NT2/D1 (cell line): ENCODE results near the gene OLAH.
"Not testable (repeated sequence)": the region's sequence is repeated elsewhere in the genome, so short reads cannot be mapped to it uniquely, and the experiment has no call there.

ENCODE experiments used
- DNase-seq: peaks from one replicate; pipeline ENCODE4 v3.0.0-alpha.2; 2011; ENCODE audit warnings: low read depth, low spot score
- H3K27me3 ChIP-seq: 2 replicates; pipeline ENCODE4 v1.6.0; 2011; ENCODE audit warnings: mild to moderate bottlenecking; ENCODE audit not compliant: insufficient read length, insufficient read depth
- H3K36me3 ChIP-seq: 2 replicates; pipeline ENCODE4 v1.6.1; 2011; ENCODE audit warnings: mild to moderate bottlenecking, low read length, mixed read lengths; ENCODE audit not compliant: insufficient read depth, insufficient read length
- H3K4me1 ChIP-seq: 2 replicates; pipeline ENCODE4 v1.5.1; 2011; ENCODE audit not compliant: insufficient read depth, insufficient read length
- H3K4me3 ChIP-seq: 2 replicates; pipeline ENCODE4 v1.5.1; 2011; ENCODE audit warnings: low read depth; ENCODE audit not compliant: insufficient read length
- H3K9ac ChIP-seq: 2 replicates; pipeline ENCODE4 v1.6.0; 2011; ENCODE audit warnings: low read depth; ENCODE audit not compliant: insufficient read length
- H3K9me3 ChIP-seq: 2 replicates; pipeline ENCODE4 v1.5.1; 2011; ENCODE audit warnings: mild to moderate bottlenecking, low read length; ENCODE audit not compliant: insufficient read depth
- SUZ12 ChIP-seq: IDR thresholded peaks from 2 replicates; pipeline ENCODE4 v1.6.1; 2011; ENCODE audit not compliant: insufficient read length, insufficient read depth; ENCODE audit errors: extremely low read depth
- YY1 ChIP-seq: IDR thresholded peaks from 2 replicates; pipeline ENCODE4 v1.6.1; 2011; ENCODE audit not compliant: insufficient read length, insufficient read depth
- ZNF274 ChIP-seq: IDR thresholded peaks from 2 replicates; pipeline ENCODE4 v1.6.1; 2011; ENCODE audit warnings: mild to moderate bottlenecking, low read depth, low read length

Gene OLAH

GRCh38 chr10:15043674-15044073 lies at the start of gene OLAH:
Gene OLAH, plus strand, starts transcription at chr10:15043943. Its CDS starts 3,346 bp downstream, at chr10:15047289.
- Histone ChIP-seq H3K27me3 (no peaks in the 10 kb centered on the region), H3K9me3 (no peaks in the 10 kb centered on the region), H3K36me3 (no peaks in the 10 kb centered on the region), H3K4me1 (no peaks in the 10 kb centered on the region), H3K4me3 (no peak within 1 kb of the TSS), H3K9ac (no peak within 1 kb of the TSS)
- TF ChIP-seq ZNF274: no peak
- TF ChIP-seq YY1: no peak
- TF ChIP-seq SUZ12: no peak
- DNase-seq: no peak

GRCh38 chr10:14995964-14996565 lies 47.7 kb upstream of the OLAH start:
- Histone ChIP-seq H3K27me3 (no peaks in the 10 kb centered on the region), H3K4me1 (no peaks in the 10 kb centered on the region), H3K4me3 (no peak overlapping the region), H3K9ac (no peak overlapping the region), H3K36me3 (no peaks in the 10 kb centered on the region), H3K9me3 (no peaks in the 10 kb centered on the region)
- DNase-seq: no peak
- TF ChIP-seq SUZ12: no peak
- TF ChIP-seq ZNF274: no peak
- no peak for TF ChIP-seq YY1

- not testable (repeated sequence) for H3K9me3 ChIP-seq, DNase-seq, H3K9ac ChIP-seq, H3K36me3 ChIP-seq, H3K27me3 ChIP-seq, H3K4me3 ChIP-seq, H3K4me1 ChIP-seq
Measured at GRCh38 chr10:15013530-15013929, 30.2 kb upstream of the OLAH start.

GRCh38 chr10:15015451-15015850 lies 28.3 kb upstream of the OLAH start:
- no peak for TF ChIP-seq YY1
- TF ChIP-seq SUZ12: no peak
- TF ChIP-seq ZNF274: no peak
- no peaks in the 10 kb centered on the region for H3K36me3 ChIP-seq
- H3K4me1 ChIP-seq: no peaks in the 10 kb centered on the region
- DNase-seq: no peak
- H3K4me3 ChIP-seq: no peak overlapping the region
- no peaks in the 10 kb centered on the region for H3K9me3 ChIP-seq
- no peaks in the 10 kb centered on the region for H3K27me3 ChIP-seq
- H3K9ac ChIP-seq: no peak overlapping the region

GRCh38 chr10:15020966-15021365 lies 22.8 kb upstream of the OLAH start:
- DNase-seq, H3K9me3 ChIP-seq, H3K4me3 ChIP-seq, H3K4me1 ChIP-seq, H3K36me3 ChIP-seq, H3K27me3 ChIP-seq, H3K9ac ChIP-seq: not testable (repeated sequence)

GRCh38 chr10:15023079-15023478 lies 20.7 kb upstream of the OLAH start:
- not testable (repeated sequence) for H3K9ac ChIP-seq, H3K4me1 ChIP-seq, H3K9me3 ChIP-seq, H3K27me3 ChIP-seq, H3K36me3 ChIP-seq, DNase-seq, H3K4me3 ChIP-seq

GRCh38 chr10:15024017-15025004 lies 19.4 kb upstream of the OLAH start:
- DNase-seq, H3K27me3 ChIP-seq, H3K36me3 ChIP-seq, H3K4me3 ChIP-seq, H3K4me1 ChIP-seq, H3K9me3 ChIP-seq, H3K9ac ChIP-seq: not testable (repeated sequence)

- H3K36me3 ChIP-seq: not testable (repeated sequence)
Measured at GRCh38 chr10:15025040-15025439, 18.7 kb upstream of the OLAH start.

More at GRCh38 chr10:15025040-15025439, 18.7 kb upstream of the OLAH start:
- not testable (repeated sequence) for H3K4me1 ChIP-seq, H3K27me3 ChIP-seq, H3K4me3 ChIP-seq, H3K9me3 ChIP-seq, DNase-seq, H3K9ac ChIP-seq
